Mucosa of gallbladder (tissue), 1 donor: ENCODE data around the gene RUNX1. TPM values are rescaled to one million over a fixed set of nuclear protein-coding genes. Genes with fewer than 3 reads are reported as not detected.
"Not testable (repeated sequence)": the region's sequence is repeated elsewhere in the genome, so short reads cannot be mapped to it uniquely, and the experiment has no call there.

Experiments
- DNase-seq: peaks from one replicate; pipeline ENCODE4 v3.0.0-alpha.2; 2020; ENCODE audit warnings: low spot score
- total RNA-seq: library from RNA; stranded (reverse); gene quantifications from one replicate; pipeline ENCODE4 v1.2.1, GENCODE V29; 2021
- donor health status: DM: no; HTN: no; CAD: no.

Gene RUNX1
- total RNA-seq, 1 donor from 2014 or later: 35.1 TPM

- DNase-seq: no peak
Observed at GRCh38 chr21:34807146-34807880, 241.8 kb downstream of the RUNX1 start.

DNA sequence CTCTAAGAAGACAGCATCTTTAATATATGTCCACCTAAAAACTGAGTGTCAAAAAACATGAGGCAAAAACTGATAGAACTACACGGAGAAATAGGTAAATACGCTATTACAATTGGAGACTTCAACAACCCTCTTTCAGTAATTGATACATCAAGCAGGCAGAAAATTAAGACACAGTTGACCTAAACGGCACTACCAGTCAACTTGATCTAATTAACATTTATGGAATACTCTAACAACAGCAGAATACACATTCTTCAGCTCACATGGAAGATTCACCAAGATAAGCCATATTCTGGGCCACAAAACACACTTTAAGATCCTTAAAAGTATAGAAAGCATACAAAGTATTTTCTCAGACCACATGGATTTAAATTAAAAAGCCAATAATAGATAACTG is 242.7 kb downstream of the RUNX1 start:
- DNase-seq: no peak

GRCh38 chr21:34805157-34805556 is 243.9 kb downstream of the RUNX1 start:
- no peak for DNase-seq

DNA sequence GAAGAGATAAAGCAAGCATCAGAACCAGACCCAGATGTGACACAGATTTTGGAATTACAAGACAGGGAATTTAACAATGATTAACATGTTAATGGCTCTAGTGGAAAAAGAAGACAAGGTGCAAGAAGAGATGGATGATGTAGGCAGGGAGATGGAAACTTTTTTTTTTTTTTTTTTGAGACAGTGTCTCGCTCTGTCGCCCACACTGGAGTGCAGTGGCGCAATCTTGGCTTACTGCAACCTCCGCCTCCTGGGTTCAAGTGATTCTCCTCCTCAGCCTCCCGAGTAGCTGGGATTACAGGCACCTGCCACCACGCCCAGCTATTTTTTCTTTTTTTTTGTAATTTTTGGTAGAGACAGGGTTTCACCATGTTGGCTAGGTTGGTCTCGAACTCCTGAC is 244.5 kb downstream of the RUNX1 start:
- DNase-seq: not testable (repeated sequence)

DNA sequence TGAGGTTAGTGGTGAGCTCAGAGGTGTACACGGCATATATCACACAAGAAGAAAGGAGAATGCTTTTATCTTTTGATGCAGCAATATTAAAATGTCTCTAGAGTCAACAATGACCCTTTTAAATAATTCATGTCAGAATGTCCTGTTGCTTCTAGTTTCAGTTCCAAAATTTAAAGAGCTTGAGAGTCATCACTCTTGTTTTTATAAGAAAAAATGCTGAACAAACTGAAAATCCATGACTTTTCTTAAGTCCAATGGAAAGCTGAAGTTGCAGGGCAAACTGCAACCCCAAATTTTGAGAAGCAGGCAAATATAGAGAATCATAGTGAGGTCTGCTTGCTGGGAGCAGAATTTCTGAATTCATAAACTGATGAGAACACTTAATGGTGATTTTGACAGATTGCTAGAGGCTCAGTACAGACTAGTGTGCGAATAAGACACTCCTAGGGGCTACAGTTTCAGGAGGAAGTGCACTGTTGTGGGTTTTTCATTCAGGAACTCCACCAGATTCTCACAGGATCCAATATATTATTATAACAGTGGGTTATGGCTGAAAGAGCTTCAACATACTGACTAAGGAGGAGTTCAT is 245.2 kb downstream of the RUNX1 start:
- no peak for DNase-seq

DNA sequence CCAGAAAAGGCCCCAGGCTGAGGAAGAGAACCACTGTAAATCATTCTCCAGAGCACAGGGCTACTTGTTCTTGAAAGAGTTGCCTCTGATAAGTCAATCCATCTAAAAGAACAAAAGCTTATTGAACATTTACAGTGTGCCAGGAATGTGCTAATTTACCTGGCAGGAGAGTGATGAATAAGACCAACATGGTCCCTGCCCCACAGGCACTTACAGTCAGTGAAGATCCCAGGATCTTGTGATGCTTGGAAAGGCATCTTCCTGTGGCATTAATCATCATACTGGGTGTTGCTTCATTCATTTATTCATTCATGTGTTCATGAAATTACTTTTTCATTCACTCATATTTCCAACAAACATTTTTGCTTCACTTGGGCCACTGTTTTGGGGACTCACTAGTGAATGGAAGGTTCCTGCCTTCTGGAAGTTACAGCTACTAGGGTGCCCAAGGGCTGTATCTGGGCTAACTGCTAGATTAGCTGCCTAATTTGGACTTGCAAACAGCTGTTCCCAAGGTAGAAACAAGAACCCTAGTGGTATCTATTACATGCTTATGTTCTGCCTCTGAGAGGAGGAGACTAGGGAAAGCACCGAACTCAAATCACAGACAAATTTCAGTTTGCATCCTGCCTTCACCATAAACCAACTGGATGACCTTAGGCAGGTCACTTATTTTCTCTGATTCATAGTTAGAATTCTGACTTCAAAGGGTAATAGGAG is 246.8 kb downstream of the RUNX1 start:
- DNase-seq: no peak

DNA sequence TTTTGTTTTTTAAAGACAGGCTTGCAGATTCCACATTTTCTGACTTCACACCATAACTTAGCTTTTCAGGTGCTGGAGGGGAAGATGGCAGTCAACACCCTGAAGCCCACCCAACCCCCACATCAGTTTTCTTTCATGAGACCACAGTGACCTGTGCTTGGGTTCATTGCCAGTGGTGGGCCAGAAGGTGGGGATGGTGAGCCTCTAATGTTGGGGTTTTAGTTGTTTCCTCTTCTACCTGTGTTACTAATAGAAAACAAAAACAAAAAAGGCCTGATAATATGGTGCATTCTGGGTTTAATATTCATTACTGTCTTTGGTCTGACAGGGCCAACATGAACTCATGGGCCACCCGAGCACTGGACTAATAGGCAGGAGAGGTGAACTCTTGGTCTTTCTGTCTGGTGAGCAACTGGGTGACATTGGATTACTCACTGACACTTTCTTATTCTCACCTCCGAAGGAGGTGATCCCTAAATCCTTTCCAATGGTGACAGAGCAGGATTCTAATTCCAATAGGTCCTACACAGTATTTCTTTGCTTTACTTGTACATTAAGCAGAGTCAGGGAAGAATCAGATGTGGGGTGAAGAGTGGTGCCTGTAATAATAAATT is 247.5 kb downstream of the RUNX1 start:
- no peak for DNase-seq

- DNase-seq: no peak
Observed at GRCh38 chr21:34800797-34801518, 248.1 kb downstream of the RUNX1 start.

DNA sequence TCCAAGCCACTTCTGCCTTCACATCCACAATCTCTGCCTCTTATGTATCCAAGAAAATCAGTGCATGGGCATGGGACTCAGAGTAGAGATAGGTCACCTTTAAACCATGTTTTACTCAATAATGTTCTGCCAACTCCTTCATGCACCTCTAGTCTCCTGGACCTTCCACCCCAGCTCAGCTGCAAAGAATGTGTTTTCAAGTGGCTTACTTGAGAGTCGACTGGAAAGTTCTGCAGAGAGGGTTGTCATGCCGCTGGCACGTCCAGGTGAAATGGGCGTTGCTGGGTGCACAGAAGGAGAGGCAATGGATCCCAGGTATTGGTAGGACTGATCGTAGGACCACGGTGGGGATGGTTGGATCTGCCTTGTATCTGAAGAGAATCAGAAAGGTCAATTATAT is 250.0 kb downstream of the RUNX1 start:
- DNase-seq: no peak

GRCh38 chr21:34797921-34798535 is 251.1 kb downstream of the RUNX1 start:
- no peak for DNase-seq

- no peak for DNase-seq
Observed at GRCh38 chr21:34797201-34797525, 251.9 kb downstream of the RUNX1 start.

- no peak for DNase-seq
Observed at GRCh38 chr21:34796518-34797200, 252.4 kb downstream of the RUNX1 start.

DNA sequence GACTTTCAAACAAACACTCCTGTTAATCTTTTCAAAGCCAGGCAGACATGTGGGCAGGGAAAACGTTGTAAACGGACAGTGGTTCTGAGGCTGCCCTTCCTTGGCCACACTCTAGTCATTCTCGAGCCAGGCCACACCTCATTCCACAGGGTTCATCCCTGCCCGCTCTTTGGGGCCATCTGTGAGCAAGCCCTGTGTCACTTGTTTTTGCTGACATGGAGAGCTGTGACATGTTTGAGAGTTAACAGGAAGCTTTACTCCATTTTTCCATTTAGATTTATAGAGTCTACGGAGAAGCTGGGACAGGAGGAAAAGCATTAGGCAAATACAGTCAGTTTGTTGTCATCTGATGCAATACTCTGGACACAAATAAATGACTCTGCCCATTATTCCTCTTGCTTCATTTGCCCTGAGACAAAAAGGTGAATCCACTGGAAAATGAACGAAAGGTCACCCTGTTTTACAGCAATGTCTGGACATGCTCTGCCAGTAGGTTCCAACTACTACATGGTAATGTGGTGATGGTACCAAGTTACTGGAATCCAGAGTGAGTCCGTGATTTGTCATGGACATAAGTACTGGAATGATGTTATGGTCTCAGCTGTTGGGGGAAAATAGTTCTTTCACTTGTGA is 253.4 kb downstream of the RUNX1 start:
- DNase-seq: peak; percentile 57

- peak; percentile 21 for DNase-seq
Observed at GRCh38 chr21:34795175-34795547, 253.9 kb downstream of the RUNX1 start.

- DNase-seq: peak; percentile 9
Observed at GRCh38 chr21:34794686-34795085, 254.4 kb downstream of the RUNX1 start.

DNA sequence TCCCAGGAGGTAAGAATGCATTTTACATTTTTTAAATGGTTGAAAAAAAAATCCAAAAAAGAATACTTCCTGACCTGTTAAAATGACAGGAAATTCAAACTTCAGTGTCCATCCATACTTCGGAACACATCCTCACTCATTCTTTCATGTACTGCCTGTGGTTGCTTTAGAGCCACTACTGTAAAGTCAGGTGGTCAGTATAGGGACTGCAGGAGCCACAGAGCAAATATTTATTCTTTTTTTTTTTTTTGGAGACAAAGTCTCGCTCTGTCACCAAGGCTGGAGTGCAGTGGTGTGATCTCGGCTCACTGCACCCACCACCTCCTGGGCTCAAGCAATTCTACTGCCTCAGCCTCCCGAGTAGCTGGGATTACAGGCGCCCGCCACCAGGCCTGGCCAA is 255.6 kb downstream of the RUNX1 start:
- DNase-seq: peak; percentile 6

- peak; percentile 7 for DNase-seq
Observed at GRCh38 chr21:34792504-34793089, 256.5 kb downstream of the RUNX1 start.

DNA sequence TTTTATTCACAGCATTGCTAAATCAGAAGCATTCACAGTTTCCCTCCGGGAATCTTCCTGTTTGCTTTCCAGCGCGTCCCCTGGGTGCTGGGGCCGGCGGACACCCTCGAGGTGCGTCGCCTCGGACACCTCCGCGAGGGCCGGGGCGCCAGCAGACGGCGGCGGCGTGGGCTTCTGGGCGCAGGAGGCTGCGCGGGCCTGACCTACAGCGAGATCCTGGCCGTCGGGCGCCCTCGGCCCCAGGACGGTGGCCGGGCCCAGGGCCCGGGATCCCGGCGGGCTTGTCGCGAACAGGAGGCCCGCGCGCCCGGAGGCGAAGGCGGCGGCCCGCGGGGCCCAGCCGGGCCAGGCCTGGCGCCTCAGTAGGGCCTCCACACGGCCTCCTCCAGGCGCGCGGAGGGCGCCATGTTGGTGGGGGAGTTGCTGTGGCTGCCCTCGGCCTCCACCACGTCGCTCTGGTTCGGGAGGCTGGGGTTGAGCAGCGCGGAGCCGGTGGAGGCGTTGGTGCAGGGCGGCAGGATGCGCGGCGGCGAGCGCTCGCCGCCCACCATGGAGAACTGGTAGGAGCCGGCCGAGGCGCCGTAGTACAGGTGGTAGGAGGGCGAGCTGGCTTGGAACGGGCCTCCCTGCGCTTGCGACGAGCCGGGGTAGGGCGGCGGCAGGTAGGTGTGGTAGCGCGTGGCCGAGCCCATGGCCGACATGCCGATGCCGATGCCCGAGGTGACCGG is 257.2 kb downstream of the RUNX1 start:
- peak; percentile 6 for DNase-seq

- no peak for DNase-seq
Observed at GRCh38 chr21:34790834-34791233, 258.3 kb downstream of the RUNX1 start.
